HG02571 (cell line): ENCODE measurements around the gene DOCK4.
"Not testable (repeated sequence)": the region's sequence is repeated elsewhere in the genome, so short reads cannot be mapped to it uniquely, and the experiment has no call there.

ENCODE experiments used
- ATAC-seq: cut with Tn5 transposase; IDR thresholded peaks from one replicate; pipeline ENCODE4 v1.9.1; 2021; ENCODE audit warnings: mild to moderate bottlenecking, moderate library complexity; ENCODE audit not compliant: unreplicated experiment

DOCK4 gene

DNA sequence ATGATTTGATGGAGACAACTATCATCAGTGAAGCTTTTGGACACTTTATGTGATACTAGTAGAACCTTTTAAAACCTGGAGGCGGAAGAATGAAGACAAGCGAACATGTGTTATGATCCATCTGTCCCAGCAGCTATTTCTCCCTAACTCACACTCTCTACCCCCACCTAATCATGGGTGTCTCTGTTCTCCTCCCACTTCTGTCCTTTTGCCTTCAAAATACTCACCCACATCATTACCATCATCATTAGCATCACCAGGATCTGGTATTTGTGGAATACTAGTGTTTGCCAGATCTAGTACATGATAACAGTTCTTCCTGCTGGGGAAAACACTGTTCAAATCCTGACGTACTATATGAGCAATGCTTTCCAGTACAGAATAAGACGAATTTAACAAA lies 287.7 kb downstream of the DOCK4 start:
- ATAC-seq = no peak

DNA sequence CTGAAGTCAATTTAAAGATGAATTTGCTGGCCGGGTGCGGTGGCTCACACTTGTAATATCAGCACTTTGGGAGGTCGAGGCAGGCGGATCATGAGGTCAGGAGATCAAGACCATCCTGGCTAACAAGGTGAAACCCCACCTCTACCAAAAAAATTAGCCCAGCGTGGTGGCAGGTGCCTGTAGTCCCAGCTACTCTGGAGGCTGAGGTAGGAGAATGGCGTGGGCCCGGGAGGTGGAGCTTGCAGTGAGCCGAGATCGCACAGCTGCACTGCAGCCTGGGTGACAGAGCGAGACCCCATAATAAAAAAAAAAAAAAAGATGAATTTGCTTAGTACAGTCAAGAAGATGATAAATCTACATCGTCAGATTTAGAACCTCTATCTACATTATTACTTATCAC lies 288.8 kb downstream of the DOCK4 start:
- not testable (repeated sequence) for ATAC-seq

DNA sequence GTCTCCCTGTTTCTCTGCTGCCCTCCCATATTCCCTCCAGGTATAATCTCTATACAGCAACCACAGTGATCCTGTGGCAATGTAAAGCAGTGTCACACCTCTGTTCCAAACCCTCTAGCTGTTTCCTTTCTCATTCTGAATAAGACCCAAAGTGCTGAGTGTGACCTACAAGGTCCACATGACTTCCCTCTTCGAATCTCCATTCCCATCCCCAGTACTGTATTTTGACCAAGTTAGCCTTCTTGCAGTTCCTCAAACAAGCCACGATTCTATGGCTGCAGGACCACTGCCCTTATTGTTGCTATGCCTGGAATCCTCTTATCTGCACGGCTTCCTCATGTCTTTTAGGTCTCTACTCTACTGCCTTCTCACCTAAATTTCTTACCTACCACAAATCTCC lies 291.9 kb downstream of the DOCK4 start:
- ATAC-seq = no peak

DNA sequence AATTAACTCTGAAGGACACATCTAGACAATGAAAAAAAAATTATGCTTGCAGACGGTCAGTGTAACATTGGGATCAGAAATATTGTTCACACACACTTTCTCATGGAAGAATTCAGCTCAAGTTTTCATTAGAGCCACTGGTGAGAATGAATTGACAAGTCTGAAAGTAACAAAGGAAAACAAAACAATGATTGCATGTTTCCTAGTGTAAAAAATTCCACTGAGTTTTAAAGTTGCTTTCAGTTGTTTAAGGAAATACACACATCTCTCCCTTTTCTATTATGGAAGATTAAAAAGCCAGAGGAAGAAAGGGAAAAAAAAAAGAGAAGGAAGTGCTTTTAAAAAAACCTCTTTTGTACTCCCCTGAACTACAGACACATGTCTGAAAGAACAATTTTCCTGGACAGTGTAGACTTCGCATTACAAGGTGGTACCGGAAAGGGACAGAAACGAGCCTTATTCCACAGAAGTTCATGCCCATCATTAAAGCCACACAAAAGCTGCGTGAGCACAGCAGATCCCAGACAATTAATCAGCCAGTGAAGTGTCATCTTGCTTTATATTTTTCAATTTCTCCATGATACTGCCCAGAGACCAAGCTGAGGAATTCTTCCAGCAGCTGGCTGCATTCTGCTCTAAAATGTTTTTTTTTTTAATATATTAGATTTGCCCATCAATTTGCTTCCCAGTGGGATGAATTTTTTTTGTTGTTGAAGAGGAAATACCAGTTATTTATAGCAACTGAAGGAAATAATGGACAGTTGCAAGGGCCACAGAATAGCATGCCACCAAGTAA lies 294.8 kb downstream of the DOCK4 start:
- ATAC-seq = no peak

DNA sequence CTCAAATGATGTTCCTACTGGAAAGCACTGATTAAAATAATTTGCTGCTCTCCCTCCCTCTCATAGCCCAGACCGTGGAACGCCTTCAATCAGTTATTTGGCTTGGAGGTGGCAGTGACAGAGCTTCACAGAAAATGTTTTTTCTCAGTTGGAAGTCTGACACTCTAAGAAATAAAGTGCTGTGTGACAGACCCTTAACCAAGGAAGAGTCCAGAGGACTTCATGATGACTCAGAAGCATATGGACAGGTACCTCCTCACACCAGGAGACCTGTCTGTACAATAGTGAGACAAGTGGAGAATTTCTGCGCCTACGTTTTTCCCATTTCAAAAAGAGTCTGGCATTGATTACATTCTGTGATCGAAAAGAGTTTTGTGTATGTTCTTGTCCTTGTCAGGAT lies 295.5 kb downstream of the DOCK4 start:
- no peak for ATAC-seq

DNA sequence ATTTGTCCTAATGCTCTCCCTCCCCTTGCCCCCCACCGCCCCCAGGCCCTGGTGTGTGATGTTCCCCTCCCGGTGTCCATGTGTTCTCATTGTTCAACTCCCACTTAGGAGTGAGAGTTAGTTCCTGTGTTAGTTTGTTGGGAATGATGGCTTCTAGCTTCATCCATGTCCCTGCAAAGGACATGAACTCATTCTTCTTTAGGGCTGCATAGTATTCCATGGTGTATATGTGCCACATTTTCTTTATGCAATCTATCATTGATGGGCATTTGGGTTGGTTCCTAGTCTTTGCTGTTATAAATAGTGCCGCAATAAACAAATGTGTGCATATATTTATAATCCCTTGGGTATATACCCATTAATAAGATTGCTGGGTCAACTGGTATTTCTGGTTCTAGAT lies 297.5 kb downstream of the DOCK4 start:
- not testable (repeated sequence) for ATAC-seq

DNA sequence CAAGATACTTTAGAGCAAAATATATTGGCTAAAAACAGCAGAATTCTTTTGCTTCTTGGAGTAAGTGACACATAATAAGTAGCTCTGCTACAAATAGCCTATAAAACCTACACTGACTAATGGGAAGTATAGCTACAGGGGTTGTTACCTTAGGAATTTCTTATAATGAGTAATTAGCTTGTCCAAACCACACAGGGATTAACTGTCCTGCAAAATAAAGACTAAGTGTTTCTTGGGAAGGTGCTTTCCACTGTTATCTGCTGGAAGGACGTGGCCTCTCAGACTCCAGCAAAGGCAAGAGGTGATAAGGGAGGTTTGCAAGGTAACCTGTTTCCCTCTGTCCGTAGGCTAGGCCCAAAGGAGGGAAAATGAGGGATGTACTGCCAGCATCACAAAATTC lies 302.4 kb downstream of the DOCK4 start:
- ATAC-seq = no peak

DNA sequence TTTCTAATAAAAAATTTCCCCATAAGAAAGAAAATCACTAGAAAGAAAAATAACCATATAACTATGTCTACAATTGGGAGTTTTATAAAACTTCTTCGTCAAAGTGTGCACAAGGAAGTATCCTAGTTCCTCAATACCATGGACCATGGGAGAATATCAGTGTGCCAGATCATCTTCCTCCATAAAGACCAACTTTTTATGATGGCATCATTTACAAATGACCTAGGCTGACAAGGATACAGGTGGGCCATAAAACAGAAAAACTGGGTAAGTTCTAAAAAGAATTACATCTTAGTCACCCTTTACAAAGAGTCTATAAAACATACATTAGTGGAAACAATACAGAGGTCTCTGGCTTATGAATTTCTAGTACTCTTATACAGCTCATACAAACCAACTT lies 303.2 kb downstream of the DOCK4 start:
- no peak for ATAC-seq

DNA sequence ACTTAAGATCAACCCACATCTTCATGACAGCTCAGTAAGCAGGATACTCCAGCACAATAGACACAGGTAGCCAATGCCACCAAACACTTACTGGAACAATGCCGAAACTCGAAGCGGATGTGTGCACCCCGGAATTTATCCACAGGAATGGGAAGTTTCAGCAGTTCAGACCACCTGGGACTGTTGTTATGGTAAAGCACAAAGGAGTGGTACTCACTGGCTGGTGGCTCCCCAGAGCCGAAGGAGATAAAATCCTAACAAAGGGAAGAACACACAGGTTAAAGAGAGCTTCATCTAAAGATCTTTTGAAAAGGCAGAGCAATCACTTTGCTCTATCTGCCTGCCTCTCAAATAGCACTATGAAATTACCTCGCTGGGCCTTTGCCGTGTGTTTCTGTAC lies 305.9 kb downstream of the DOCK4 start:
- no peak for ATAC-seq

DNA sequence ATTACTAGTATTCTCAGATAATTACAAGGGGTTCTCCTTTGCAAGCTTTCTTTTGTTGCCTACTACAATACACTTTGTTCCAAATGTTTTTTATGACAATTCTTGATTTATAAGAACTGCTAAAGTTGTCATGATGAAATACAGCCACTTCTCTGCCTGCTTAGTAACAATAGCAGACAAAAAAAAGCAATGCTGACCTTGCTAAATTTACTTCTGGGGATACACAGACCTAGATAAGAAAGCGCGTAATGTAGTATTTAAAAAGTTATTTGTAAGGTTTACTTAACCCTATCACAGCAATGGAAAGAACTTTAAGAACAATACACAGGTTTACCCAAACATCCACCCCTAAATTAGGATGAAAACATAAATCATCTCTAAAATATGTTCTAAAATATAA lies 311.1 kb downstream of the DOCK4 start:
- no peak for ATAC-seq

DNA sequence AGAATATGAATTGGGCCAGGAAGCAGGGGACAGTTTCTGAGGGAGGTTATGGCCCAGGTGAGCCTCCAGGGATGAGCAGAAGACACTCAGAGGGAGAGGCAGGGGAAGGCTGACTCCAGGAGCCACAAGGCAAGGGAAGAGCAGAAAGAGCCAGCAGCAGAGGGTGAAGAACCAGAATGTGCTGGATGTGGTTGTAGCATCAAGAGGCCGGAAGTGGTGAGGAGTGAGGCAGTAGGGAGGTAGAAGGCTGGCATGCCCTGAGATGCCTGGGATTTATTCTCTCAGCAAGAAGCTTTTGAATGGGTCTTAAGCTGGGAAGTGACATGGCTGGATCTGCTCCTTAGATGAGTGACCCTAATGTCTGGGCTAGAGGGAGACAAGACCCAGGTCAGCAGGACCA lies 311.7 kb downstream of the DOCK4 start:
- ATAC-seq = no peak

DNA sequence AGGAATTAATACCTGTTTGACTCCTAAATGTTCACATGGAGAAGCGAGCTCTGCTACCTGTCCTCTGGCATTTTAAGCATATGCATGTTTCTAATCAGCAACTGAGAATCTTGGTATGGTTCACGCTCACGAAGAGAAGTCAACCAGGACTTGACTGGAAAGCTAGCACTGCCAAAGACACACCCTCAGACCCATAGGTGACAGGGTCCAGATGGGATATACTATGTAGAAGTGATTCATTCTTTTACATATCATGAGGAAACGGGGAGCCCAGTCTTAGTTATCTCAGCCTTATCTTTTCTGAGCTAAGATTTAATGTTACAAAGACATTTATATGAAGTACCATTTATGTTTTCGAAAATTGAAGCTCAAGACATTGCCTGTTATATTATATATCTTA lies 313.0 kb downstream of the DOCK4 start:
- no peak for ATAC-seq

DNA sequence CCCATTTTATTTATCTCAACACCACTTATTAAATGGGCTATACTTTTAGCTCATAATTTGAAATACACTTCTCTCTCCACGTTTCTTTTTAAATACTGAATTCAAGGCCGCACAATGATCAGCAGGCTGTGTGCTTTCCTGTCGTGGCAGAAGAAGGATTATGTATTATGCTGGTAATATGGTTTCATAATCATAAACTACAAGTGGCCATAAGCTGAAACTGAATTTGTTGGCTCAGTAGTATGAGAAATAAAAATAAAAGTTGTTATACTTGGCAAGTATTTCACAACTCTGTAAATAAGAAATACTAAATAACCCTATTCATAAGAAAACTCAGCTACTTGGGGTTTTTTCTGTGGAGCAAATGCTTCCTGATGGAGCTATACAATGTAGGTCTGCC lies 313.6 kb downstream of the DOCK4 start:
- no peak for ATAC-seq

DNA sequence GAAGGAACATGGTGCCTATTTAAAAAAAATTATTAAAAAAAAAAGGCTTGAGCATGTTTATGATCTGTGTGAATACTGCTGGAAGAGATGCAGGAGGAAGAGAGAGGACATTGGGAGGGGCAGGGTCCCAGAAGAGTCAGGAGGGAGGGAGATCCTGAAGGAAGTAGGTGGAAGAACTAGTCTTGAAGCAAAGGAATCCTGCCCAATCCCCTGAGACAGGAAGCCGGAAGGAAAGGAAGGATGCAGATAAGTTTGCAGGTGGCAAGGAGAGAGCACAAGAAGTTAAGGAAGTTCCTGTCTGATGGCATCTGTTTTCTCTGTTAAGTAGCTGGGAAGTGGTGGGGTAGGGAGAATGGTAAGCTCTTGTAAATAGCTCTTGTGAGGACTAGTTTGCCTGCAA lies 318.5 kb downstream of the DOCK4 start:
- ATAC-seq = no peak

DNA sequence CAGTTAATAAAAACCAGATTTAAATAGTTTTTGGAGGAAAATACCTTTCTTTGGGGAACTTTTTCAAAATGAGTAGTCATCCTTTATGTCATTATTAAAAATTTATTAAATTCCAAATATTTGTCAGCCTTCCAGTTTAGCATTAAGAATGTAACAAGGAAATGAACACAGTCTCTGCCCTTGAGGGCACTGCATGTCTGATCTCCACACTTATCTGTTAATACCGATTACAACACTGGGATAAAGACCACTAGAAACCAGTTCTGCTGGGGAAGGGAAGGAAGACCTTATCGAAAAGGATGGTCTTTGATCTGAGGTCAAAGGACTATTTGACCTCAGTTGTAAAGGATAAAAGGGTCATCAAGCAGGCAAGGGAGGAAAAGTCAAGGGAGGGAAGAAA lies 320.0 kb downstream of the DOCK4 start:
- ATAC-seq = no peak

DNA sequence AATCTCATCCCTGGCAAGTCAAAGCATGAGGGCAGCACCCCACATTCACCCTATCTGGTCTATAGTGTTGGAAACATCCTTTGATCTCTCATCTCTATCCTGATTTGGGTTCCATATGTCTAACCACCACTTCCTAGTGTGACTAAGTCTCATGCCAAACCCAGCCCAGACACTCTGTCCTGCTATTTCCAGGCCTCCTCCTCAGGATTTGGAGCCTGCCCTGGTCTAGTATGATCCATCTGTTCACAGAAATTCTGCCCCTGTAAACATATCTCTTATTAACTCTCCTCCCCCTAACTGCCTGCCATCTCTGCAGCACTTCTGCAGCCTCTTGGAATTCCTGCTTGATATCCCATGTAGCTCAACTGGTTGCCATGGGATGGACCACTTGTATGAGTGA lies 323.0 kb downstream of the DOCK4 start:
- no peak for ATAC-seq

DNA sequence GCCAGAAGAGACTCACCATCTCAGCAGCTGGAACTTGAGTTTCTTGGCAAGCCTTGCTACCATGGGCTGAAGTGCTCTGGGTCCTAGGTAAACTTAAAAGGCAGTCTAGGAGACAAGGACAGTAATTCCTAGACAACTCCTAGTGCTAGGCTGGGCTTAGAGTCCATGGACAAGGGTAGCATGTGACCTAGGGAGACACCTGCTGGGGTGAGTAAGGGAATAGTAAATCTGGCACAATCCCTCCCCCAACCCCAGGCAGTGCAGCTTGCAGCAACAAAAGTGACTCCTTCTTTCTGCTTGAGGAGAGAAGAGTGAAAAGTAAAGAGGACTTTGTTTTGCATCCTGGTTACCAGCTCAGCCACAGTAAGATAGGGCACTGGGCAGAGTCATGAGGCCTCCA lies 327.4 kb downstream of the DOCK4 start:
- no peak for ATAC-seq

DNA sequence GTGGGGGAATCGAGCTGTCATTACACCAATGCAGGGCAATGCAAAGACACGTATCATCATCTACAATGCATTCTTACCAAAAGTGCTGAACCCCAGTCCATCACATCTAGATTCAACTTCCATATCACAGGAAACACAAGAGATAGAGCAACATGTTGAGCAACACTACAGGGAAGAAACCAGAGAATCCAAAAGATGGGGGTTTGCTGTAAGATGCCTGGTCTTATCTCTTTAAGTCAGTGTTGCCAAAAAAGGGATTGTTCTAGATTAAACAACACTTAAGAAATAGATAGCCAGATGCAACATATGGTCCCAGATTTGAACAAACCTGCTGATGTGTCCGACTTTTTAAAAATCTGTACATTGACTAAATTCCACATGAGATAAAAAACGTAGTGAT lies 328.3 kb downstream of the DOCK4 start:
- ATAC-seq = no peak

DNA sequence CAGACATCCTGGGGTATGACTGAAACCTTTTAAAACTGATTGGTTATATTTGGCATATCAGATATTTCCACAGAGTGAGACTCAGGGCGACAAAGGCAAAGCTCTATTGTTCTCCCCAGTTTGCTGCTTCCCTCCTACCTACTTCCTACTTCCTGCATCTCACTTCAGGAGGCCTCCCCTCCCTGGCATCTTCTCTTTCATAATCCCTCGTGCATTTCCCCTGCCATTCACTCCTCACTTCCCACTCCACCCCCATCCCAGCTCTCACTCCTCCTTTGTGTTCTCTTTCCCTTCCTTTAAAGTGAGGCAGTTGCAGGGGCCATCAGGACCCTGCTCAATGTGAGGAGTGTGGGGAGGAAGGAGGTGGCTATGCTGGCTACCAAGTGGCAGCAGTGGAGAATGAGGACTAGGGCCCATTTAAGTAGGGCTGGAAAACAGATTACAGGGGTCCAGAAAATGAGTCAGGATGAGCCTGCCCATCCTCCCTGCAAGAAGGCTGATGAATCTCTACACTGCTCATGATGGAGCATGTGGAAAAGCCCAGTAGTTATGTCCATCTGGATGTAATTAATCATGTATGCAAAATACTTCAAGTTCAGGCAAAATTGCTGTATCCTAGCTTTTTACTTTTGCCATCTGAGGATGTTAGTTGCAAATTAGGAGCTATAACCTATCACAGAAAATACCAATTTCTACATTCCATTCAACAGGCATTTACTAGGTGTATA lies 332.1 kb downstream of the DOCK4 start:
- ATAC-seq = no peak

DNA sequence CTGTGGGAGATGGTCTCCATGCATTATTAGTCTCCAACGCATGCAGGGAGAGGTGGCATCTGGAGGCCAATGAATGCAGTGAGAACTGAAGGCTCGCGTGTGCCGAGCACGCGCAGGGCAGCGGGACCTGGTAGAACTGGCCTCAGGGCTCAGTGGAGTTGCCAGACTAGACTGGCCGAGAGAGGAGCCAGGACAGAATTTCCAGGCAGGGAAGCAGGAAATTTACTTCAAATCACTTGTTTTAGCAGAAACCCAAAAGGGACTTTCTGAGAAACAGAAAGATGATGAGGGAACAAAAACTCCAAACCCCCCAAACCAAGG lies 332.9 kb downstream of the DOCK4 start:
- no peak for ATAC-seq

DNA sequence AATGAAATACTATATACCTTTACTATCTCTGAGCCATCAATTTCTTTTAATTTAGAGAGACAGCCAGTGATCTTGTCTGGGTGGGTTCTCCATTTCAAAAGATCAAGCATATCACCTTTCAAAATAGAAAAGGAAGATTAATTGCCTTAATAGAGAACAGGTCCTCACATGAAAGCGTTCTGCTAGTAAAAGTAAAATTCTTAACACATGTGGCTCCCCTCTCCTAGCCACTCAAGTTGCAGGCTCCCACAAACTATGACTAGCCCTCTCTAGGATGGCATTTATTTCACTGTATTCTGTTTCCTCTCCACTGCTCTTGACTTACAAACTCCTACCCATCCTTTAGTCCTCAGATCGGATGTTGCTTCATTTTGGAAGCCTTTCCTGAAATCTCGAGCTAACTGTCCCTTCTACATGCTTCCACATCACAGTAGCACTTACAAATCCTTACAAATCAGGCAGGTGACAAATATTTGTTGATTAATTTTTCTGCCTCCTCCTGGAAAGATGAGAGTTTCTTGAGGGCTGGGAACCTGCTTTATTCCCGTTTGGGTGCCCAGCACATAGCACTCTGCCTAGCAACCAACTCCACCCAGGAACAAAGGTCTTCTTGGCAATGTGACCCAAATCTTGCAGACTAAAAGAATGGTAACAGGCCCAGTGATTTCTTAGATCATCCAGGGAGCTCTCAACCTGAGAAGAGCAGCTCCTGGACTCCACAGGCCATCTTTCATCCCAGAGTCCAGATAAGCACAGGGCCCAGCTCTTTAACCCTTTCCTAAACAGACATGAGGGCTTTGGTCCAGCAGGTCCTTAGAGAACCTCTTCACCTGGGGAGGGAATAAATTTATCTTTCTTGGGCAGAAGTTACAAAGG lies 333.5 kb downstream of the DOCK4 start:
- ATAC-seq = no peak

DNA sequence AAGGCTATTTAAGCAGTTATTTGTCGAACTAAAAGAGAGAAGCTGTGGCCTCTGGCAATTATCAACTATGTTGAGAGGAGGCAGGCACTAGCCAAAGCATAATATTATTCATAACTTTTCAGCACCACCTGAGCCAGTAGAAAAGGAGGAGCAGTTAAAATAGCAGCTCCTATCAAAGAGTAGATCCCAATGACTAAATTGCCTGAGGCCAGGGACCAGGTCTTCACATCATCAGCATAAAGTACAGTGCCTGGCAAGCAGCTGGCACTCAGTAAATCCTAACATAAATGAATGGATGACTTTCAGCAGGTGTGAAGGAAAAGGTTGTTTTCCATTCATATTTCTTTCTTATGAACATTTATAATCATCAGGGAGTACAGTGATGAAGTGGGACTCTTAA lies 334.9 kb downstream of the DOCK4 start:
- ATAC-seq = no peak
